Esophagus squamous epithelium (tissue), 5 donors: ENCODE measurements around the gene GATAD2A. TPM values are rescaled to one million over a fixed set of nuclear protein-coding genes. Genes with fewer than 3 reads are reported as not detected.
"Not testable (repeated sequence)": the region's sequence is repeated elsewhere in the genome, so short reads cannot be mapped to it uniquely, and the experiment has no call there.

ENCODE experiments used
- DNase-seq: peaks from one replicate; lab custom pipeline; 2025; lab: John Stamatoyannopoulos, UW
- H3K27ac ChIP-seq, 4 donors: fragments of 200-600 bp; sonication (generic); one replicate each; pipeline ENCODE4 v1.5.1; 2016 to 2019; ENCODE audit warnings: mild to moderate bottlenecking in 1 of 4
- H3K27me3 ChIP-seq, 4 donors: fragments of 200-600 bp; sonication (generic); 1 replicate in 3 of 4; 2 replicates in 1 of 4; pipeline versions ENCODE4 v1.5.1 to v1.6.0; 2017 to 2021; ENCODE audit warnings: antibody characterized with exemption in 1 of 4
- H3K36me3 ChIP-seq, 3 donors: fragments of 200-600 bp; sonication (generic); one replicate each; pipeline ENCODE4 v1.5.1; 2016 to 2019
- H3K4me1 ChIP-seq, 3 donors: fragments of 200-600 bp; sonication (generic); one replicate each; pipeline ENCODE4 v1.5.1; 2017 to 2019
- H3K4me3 ChIP-seq, 4 donors: fragments of 200-600 bp; sonication (generic); 1 replicate in 3 of 4; 2 replicates in 1 of 4; pipeline ENCODE4 v1.5.1; 2016 to 2019; ENCODE audit warnings: mild to moderate bottlenecking in 2 of 4, moderate library complexity in 1 of 4
- H3K9me3 ChIP-seq, 3 donors: fragments of 200-600 bp; sonication (generic); one replicate each; pipeline ENCODE4 v1.5.1; 2016 to 2019
- CTCF ChIP-seq, 6 experiments: fragments of 450-650 bp in 4 of 6; fragments of 200-600 bp in 2 of 6; sonication (generic) in 2 of 6; IDR thresholded peaks; one replicate each; pipeline ENCODE4 v1.5.1; 2016 to 2019; ENCODE audit warnings: antibody characterized with exemption in 6 of 6, mild to moderate bottlenecking in 4 of 6, moderate library complexity in 4 of 6
- POLR2A ChIP-seq, 4 donors: fragments of 450-650 bp; IDR thresholded peaks; one replicate each; pipeline ENCODE4 v1.6.1; 2017; ENCODE audit warnings: antibody characterized with exemption in 4 of 4, mild to moderate bottlenecking in 4 of 4, moderate library complexity in 3 of 4
- WGBS, 2 donors: methylation state at CpG; one replicate each; pipeline ENCODE4 v1.1.5; 2018; 5-methylcytosine and 5-hydroxymethylcytosine counted together
- intact Hi-C: fragments of 100-400 bp; cut with DNase I; formaldehyde crosslinking; loops from one replicate; pipeline ENCODE4 v1.15.0; 2022
- total RNA-seq, 4 donors: library from RNA; depleted of rRNA; stranded (reverse); fragments of >200 nt; gene quantifications; one replicate each; pipeline ENCODE4 v1.1.0, GENCODE V29; 2016
- donor health status: DM: yes; HTN: yes; CAD: no.

Gene GATAD2A
- total RNA-seq, 4 donors from 2014 or later = 39.7 to 81.4 (median 41.6) TPM

GRCh38 chr19:19470579-19470978 is 65.1 kb downstream of the GATAD2A start:
- Histone ChIP-seq H3K4me3 (no peak overlapping the region), H3K36me3 (peaks cover 0 to 68% (median 11%) of the 10 kb centered on the region in 3 donors), H3K4me1 (peaks cover 0 to 31% (median 14%) of the 10 kb centered on the region in 3 donors), H3K27ac (no peak overlapping the region), H3K27me3 (no peaks in the 10 kb centered on the region), H3K9me3 (peaks cover 0 to 23% (median 18%) of the 10 kb centered on the region in 3 donors)
- DNase-seq = no peak
- 68 to 80% methylated on average over 3 of the region's 3 CpGs for WGBS, 2 donors
- intact Hi-C loops = no loop called here
- TF ChIP-seq CTCF (IDR thresholded peaks at IDR 0.05) (no peak), POLR2A (IDR thresholded peaks at IDR 0.05) (no peak)

- 80 to 90% methylated on average over 6 of the region's 6 CpGs for WGBS, 2 donors
- peaks cover 0 to 67% (median 2%) of the 10 kb centered on the region in 3 donors for H3K36me3 ChIP-seq
- H3K4me3 ChIP-seq = no peak overlapping the region
- peak overlapping the region in 1 of 4 donors; percentile 11 for H3K27ac ChIP-seq
- TF ChIP-seq CTCF (IDR thresholded peaks at IDR 0.05) (no peak), POLR2A (IDR thresholded peaks at IDR 0.05) (no peak)
- H3K4me1 ChIP-seq = peaks cover 0 to 41% (median 15%) of the 10 kb centered on the region in 3 donors
- intact Hi-C loops = no loop called here
- no peak for DNase-seq
- peaks cover 0 to 23% (median 18%) of the 10 kb centered on the region in 3 donors for H3K9me3 ChIP-seq
- H3K27me3 ChIP-seq = no peaks in the 10 kb centered on the region
Measured at GRCh38 chr19:19471682-19472081, 66.2 kb downstream of the GATAD2A start.

- intact Hi-C loops, DNase-seq, H3K27me3 ChIP-seq, H3K4me3 ChIP-seq: not testable (repeated sequence)
- peaks cover 0 to 66% (median 0%) of the 10 kb centered on the region in 3 donors for H3K36me3 ChIP-seq
- 54 to 59% methylated on average over 5 of the region's 5 CpGs for WGBS, 2 donors
- H3K4me1 ChIP-seq = peaks cover 0 to 42% (median 15%) of the 10 kb centered on the region in 3 donors
- peak overlapping the region in 2 of 4 donors; percentile 11 to 23 for H3K27ac ChIP-seq
- H3K9me3 ChIP-seq = peaks cover 0 to 21% (median 18%) of the 10 kb centered on the region in 3 donors
Measured at GRCh38 chr19:19472106-19472505, 66.6 kb downstream of the GATAD2A start.

- 54 to 56% methylated on average over 6 to 8 of the region's 21 CpGs for WGBS, 2 donors
- Histone ChIP-seq H3K27ac (no peak overlapping the region), H3K9me3 (no peaks in the 10 kb centered on the region), H3K27me3 (no peaks in the 10 kb centered on the region), H3K4me1 (peaks cover 4 to 55% (median 15%) of the 10 kb centered on the region in 3 donors), H3K4me3 (no peak overlapping the region), H3K36me3 (peaks cover 0 to 49% (median 0%) of the 10 kb centered on the region in 3 donors)
- intact Hi-C loops = no loop called here
- no peak for DNase-seq
- TF ChIP-seq POLR2A (IDR thresholded peaks at IDR 0.05) = no peak
- no peak for TF ChIP-seq CTCF (IDR thresholded peaks at IDR 0.05)
Measured at GRCh38 chr19:19475015-19475765, 69.7 kb downstream of the GATAD2A start.

DNA sequence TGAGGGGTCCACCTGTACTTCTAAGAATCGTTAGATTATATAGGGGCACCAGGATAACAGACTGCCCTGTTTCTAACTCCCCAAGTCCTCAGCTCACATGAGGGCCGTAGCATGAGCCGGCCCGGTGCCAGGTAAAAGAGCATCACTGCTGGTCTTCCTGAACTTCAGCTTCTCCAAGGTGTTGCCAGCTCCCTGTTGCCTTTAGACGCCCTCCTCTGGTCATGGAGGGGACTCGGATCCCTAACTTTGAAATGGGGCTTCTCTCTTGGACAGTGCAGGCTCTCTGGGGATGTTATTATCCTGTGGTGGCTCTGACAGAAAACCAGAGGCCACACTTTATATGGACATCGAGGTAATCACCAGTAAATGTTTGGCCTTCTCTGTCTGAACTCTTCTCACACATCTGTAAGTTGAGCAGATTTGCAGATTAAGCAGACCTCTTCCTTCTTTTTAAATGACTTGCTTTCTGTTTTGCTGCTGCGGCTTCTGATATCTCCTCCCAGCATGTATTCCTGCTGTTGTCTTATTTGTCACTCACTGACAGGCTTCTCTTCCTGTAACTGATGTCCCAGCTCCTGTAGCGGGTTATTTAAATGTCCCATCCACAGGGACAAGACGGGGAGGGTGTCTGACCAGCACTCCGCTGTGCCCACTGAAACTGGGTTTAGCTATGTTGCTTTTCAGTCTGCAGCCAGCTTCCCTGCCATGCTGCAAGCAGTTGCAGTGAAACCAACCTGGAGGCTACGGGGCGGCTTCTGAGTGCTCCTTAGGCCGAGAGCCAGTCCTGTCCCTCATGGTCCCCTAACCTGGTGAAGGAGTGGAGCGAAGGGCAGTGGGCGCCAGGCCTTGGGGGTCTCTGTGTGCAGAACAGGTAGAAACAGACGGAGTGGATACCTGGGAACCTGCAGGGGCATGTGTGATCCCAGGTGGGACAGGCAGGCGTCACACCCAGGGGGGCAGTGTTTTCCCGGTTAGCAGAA is 70.7 kb downstream of the GATAD2A start:
- Histone ChIP-seq H3K27ac (no peak overlapping the region), H3K27me3 (no peaks in the 10 kb centered on the region), H3K36me3 (peaks cover 0 to 59% (median 0%) of the 10 kb centered on the region in 3 donors), H3K9me3 (no peaks in the 10 kb centered on the region), H3K4me1 (peaks cover 4 to 55% (median 15%) of the 10 kb centered on the region in 3 donors), H3K4me3 (no peak overlapping the region)
- intact Hi-C loops = no loop called here
- 59 to 73% methylated on average over 15 to 19 of the region's 19 CpGs for WGBS, 2 donors
- DNase-seq = no peak
- no peak for TF ChIP-seq POLR2A (IDR thresholded peaks at IDR 0.05)
- TF ChIP-seq CTCF (IDR thresholded peaks at IDR 0.05) = peak in 3 of 6 experiments; percentile 22 to 44 (median 22)
